ENCODE measurements around the gene NEDD9.

The NEDD9 gene

GRCh38 chr6:11201772-11202512 lies 30.5 kb downstream of the NEDD9 start:
- no peaks in the 10 kb centered on the region for H3K9me3 ChIP-seq (ENCODE audit: severe bottlenecking)
- DNase-seq (ENCODE audit: low spot score) (no peak), ATAC-seq (ENCODE audit: low read depth) (no peak)
- H3K4me3 ChIP-seq (ENCODE audit: severe bottlenecking): no peak overlapping the region
- no peak for TF ChIP-seq CTCF (IDR thresholded peaks at IDR 0.05; ENCODE audit: poor library complexity, severe bottlenecking)
- no peaks in the 10 kb centered on the region for H3K27me3 ChIP-seq (ENCODE audit: insufficient read depth, poor library complexity, severe bottlenecking)
- H3K4me1 ChIP-seq (ENCODE audit: insufficient read depth, poor library complexity, severe bottlenecking): peaks cover 16% of the 10 kb centered on the region
- 0 out of 2 replicates have a peak, but pooled peaks cover 3% of the 10 kb centered on the region for H3K36me3 ChIP-seq (ENCODE audit: low read depth)
- no peak overlapping the region for H3K27ac ChIP-seq (ENCODE audit: poor library complexity, severe bottlenecking)

GRCh38 chr6:11201015-11201414 lies 31.5 kb downstream of the NEDD9 start:
- DNase-seq (ENCODE audit: low spot score) (no peak), ATAC-seq (ENCODE audit: low read depth) (no peak)
- Histone ChIP-seq H3K36me3 (ENCODE audit: low read depth) (0 out of 2 replicates have a peak, but pooled peaks cover 3% of the 10 kb centered on the region), H3K4me3 (ENCODE audit: severe bottlenecking) (no peak overlapping the region), H3K27me3 (ENCODE audit: insufficient read depth, poor library complexity, severe bottlenecking) (no peaks in the 10 kb centered on the region), H3K27ac (ENCODE audit: poor library complexity, severe bottlenecking) (no peak overlapping the region), H3K9me3 (ENCODE audit: severe bottlenecking) (no peaks in the 10 kb centered on the region), H3K4me1 (ENCODE audit: insufficient read depth, poor library complexity, severe bottlenecking) (peaks cover 7% of the 10 kb centered on the region)
- no peak for TF ChIP-seq CTCF (IDR thresholded peaks at IDR 0.05; ENCODE audit: poor library complexity, severe bottlenecking)

GRCh38 chr6:11200356-11200755 lies 32.1 kb downstream of the NEDD9 start:
- no peak for DNase-seq (ENCODE audit: low spot score)
- H3K27ac ChIP-seq (ENCODE audit: poor library complexity, severe bottlenecking): no peak overlapping the region
- no peak overlapping the region for H3K4me3 ChIP-seq (ENCODE audit: severe bottlenecking)
- H3K27me3 ChIP-seq (ENCODE audit: insufficient read depth, poor library complexity, severe bottlenecking): no peaks in the 10 kb centered on the region
- H3K36me3 ChIP-seq (ENCODE audit: low read depth): 0 out of 2 replicates have a peak, but pooled peaks cover 3% of the 10 kb centered on the region
- peaks cover 4% of the 10 kb centered on the region for H3K4me1 ChIP-seq (ENCODE audit: insufficient read depth, poor library complexity, severe bottlenecking)
- no peak; the same call in 2 of the 3 replicates for ATAC-seq (ENCODE audit: low read depth)
- no peaks in the 10 kb centered on the region for H3K9me3 ChIP-seq (ENCODE audit: severe bottlenecking)
- no peak for TF ChIP-seq CTCF (IDR thresholded peaks at IDR 0.05; ENCODE audit: poor library complexity, severe bottlenecking)

GRCh38 chr6:11198663-11199603 lies 33.5 kb downstream of the NEDD9 start:
- TF ChIP-seq CTCF (IDR thresholded peaks at IDR 0.05; ENCODE audit: poor library complexity, severe bottlenecking): no peak
- Histone ChIP-seq H3K4me1 (ENCODE audit: insufficient read depth, poor library complexity, severe bottlenecking) (peaks cover 4% of the 10 kb centered on the region), H3K27me3 (ENCODE audit: insufficient read depth, poor library complexity, severe bottlenecking) (no peaks in the 10 kb centered on the region), H3K36me3 (ENCODE audit: low read depth) (0 out of 2 replicates have a peak, but pooled peaks cover 3% of the 10 kb centered on the region), H3K27ac (ENCODE audit: poor library complexity, severe bottlenecking) (no peak overlapping the region), H3K9me3 (ENCODE audit: severe bottlenecking) (no peaks in the 10 kb centered on the region), H3K4me3 (ENCODE audit: severe bottlenecking) (no peak overlapping the region)
- DNase-seq (ENCODE audit: low spot score) (no peak), ATAC-seq (ENCODE audit: low read depth) (no peak)
